ENCODE results near the gene IGSF21.

GRCh38 chr1:18407166-18408045 lies 299.8 kb downstream of the IGSF21 start:
- TF ChIP-seq RAD21 (conservative IDR thresholded peaks at IDR 0.05 in 1 of 2, IDR thresholded peaks at IDR 0.05 in 1 of 2) (no peak), BHLHE40 (IDR thresholded peaks at IDR 0.05; ENCODE audit: low read depth, low read length) (no peak), FOSL2 (IDR thresholded peaks at IDR 0.05) (no peak), FOSL2 (CRISPR knock-in tag; IDR thresholded peaks at IDR 0.05) (no peak)
- TF ChIP-seq, protein P1, sequence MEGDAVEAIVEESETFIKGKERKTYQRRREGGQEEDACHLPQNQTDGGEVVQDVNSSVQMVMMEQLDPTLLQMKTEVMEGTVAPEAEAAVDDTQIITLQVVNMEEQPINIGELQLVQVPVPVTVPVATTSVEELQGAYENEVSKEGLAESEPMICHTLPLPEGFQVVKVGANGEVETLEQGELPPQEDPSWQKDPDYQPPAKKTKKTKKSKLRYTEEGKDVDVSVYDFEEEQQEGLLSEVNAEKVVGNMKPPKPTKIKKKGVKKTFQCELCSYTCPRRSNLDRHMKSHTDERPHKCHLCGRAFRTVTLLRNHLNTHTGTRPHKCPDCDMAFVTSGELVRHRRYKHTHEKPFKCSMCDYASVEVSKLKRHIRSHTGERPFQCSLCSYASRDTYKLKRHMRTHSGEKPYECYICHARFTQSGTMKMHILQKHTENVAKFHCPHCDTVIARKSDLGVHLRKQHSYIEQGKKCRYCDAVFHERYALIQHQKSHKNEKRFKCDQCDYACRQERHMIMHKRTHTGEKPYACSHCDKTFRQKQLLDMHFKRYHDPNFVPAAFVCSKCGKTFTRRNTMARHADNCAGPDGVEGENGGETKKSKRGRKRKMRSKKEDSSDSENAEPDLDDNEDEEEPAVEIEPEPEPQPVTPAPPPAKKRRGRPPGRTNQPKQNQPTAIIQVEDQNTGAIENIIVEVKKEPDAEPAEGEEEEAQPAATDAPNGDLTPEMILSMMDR (IDR thresholded peaks at IDR 0.05) = no peak
